Thymus (tissue), 11 donors: Measurements from ENCODE around the gene NACA2. TPM values are rescaled to one million over a fixed set of nuclear protein-coding genes. Genes with fewer than 3 reads are reported as not detected.

Experiments
- DNase-seq, 9 donors: peaks; one replicate each; pipeline ENCODE4 v3.0.0-alpha.2; 2013; ENCODE audit warnings: low spot score in 9 of 9, low read depth in 6 of 9, missing footprints in 1 of 9
- H3K27ac ChIP-seq, 2 donors: one replicate each; pipeline ENCODE4 v1.5.1; 2013; ENCODE audit warnings: control low read depth in 1 of 2, low read depth in 1 of 2, low read length in 1 of 2, mild to moderate bottlenecking in 1 of 2, moderate library complexity in 1 of 2
- H3K27me3 ChIP-seq, 2 donors: one replicate each; pipeline ENCODE4 v1.5.1; 2013; ENCODE audit warnings: low read length in 1 of 2; ENCODE audit not compliant: control insufficient read depth in 2 of 2, insufficient read depth in 1 of 2
- H3K36me3 ChIP-seq, 2 donors: one replicate each; pipeline ENCODE4 v1.5.1; 2013; ENCODE audit warnings: low read length in 1 of 2, mild to moderate bottlenecking in 1 of 2, moderate library complexity in 1 of 2; ENCODE audit not compliant: control insufficient read depth in 2 of 2, insufficient read depth in 2 of 2
- H3K4me1 ChIP-seq, 2 donors: one replicate each; pipeline ENCODE4 v1.5.1; 2013; ENCODE audit warnings: low read length in 2 of 2; ENCODE audit not compliant: control insufficient read depth in 2 of 2, insufficient read depth in 2 of 2
- H3K4me3 ChIP-seq, 2 donors: one replicate each; pipeline ENCODE4 v1.5.1; 2013; ENCODE audit warnings: low read length in 2 of 2, control low read depth in 1 of 2, mild to moderate bottlenecking in 1 of 2
- H3K9me3 ChIP-seq, 2 donors: one replicate each; pipeline ENCODE4 v1.5.1; 2013; ENCODE audit warnings: low read length in 1 of 2, mild to moderate bottlenecking in 1 of 2; ENCODE audit not compliant: control insufficient read depth in 2 of 2, insufficient read depth in 1 of 2
- WGBS: extraction: QIAGEN DNeasy Blood & Tissue Kit; methylation state at CpG from one replicate; pipeline ENCODE4 v1.1.7; 2013; 5-methylcytosine and 5-hydroxymethylcytosine counted together
- polyA plus RNA-seq: library from polyadenylated mRNA; stranded (reverse); fragments of 200-250 nt; gene quantifications from one replicate; pipeline ENCODE4 v1.2.3, GENCODE V29; 2013
- total RNA-seq: library from RNA; stranded (reverse); fragments of 120-200 nt; gene quantifications from one replicate; pipeline ENCODE4 v1.2.4, GENCODE V29; 2013
- donor health status: healthy.

NACA2 gene
- total and polyA plus RNA-seq, 2 donors = 0.19 to 0.43 TPM

DNA sequence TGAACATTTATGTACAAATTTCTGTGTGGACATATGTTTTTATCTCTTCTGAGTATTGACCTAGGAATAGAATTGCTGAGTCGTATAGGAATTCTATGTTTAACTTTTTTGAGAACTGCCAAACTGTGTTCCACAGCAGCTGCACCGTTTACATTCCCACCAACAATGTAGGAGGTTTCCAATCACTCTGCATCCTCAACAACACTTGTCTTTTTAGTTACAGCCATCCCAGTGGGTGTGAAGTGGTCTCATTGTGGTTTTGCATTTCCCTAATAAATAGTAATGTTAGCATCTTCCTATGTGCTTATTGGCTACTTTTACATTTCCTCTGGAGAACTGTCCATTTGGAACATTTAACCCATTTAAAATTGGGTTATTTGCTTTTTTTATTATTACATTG, 36.6 kb upstream of the NACA2 start:
- no peak for DNase-seq
- 33% methylated on average over 2 of the region's 2 CpGs for WGBS
- H3K9me3 ChIP-seq = no peaks in the 10 kb centered on the region

DNA sequence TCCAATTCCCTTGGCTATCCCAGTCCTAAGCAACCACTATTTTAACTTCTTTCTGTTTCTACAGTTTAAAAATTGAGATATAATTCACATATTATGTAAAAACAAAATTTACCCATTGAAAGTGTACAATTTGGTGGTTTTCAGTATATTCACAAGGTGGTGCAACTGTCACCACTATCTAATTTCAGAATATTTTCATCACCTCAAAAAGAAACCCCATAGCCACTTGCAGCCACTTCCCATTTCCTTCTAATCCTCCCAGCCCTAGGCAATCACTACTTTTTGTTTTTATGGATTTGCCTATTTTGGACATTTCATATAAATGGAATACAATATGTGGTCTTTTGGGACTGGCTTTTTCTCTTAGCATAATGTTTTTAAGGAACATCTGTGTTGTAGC, 36.1 kb upstream of the NACA2 start:
- no peak overlapping the region for H3K4me3 ChIP-seq
- H3K9me3 ChIP-seq = no peaks in the 10 kb centered on the region
- no peaks in the 10 kb centered on the region for H3K4me1 ChIP-seq
- no peaks in the 10 kb centered on the region for H3K36me3 ChIP-seq
- no peak overlapping the region for H3K27ac ChIP-seq
- H3K27me3 ChIP-seq = no peaks in the 10 kb centered on the region
- DNase-seq = no peak

More for the DNA sequence above, 36.6 kb upstream of the NACA2 start:
- no peaks in the 10 kb centered on the region for H3K27me3 ChIP-seq
- H3K27ac ChIP-seq = no peak overlapping the region
- H3K36me3 ChIP-seq = no peaks in the 10 kb centered on the region
- no peak overlapping the region for H3K4me3 ChIP-seq
- no peaks in the 10 kb centered on the region for H3K4me1 ChIP-seq

- no peaks in the 10 kb centered on the region for H3K4me1 ChIP-seq
- no peak overlapping the region for H3K27ac ChIP-seq
- no peaks in the 10 kb centered on the region for H3K9me3 ChIP-seq
- DNase-seq = no peak
- WGBS = 95% methylated on average over 5 of the region's 5 CpGs
- no peaks in the 10 kb centered on the region for H3K36me3 ChIP-seq
- H3K27me3 ChIP-seq = no peaks in the 10 kb centered on the region
- no peak overlapping the region for H3K4me3 ChIP-seq
Measured at GRCh38 chr17:61625564-61625963, 34.5 kb upstream of the NACA2 start.

GRCh38 chr17:61624951-61625350, 33.9 kb upstream of the NACA2 start:
- no peaks in the 10 kb centered on the region for H3K9me3 ChIP-seq
- WGBS = 92% methylated on average over 1 of the region's 1 CpG
- no peaks in the 10 kb centered on the region for H3K4me1 ChIP-seq
- no peaks in the 10 kb centered on the region for H3K27me3 ChIP-seq
- no peak overlapping the region for H3K4me3 ChIP-seq
- no peaks in the 10 kb centered on the region for H3K36me3 ChIP-seq
- no peak for DNase-seq
- no peak overlapping the region for H3K27ac ChIP-seq

DNA sequence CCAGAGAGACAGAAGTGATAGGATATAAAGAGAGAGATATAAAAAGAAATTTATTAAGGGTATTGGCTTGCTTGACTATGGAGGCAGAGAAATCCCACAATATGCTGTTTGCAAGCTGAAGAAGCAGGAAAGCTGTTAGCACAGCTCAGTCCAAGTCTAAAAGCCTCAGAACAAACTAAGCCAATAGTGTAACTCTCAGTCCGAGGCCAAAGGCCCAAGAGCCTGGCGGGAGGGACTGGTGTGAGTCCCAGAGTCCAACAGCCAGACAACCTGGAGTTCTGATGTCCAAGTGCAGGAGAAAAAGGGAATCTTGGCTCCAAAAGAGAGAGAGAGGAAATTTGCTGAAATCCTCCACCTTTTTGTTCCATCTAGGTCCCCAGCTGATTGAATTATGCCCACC, 30.3 kb upstream of the NACA2 start:
- H3K36me3 ChIP-seq = no peaks in the 10 kb centered on the region
- no peaks in the 10 kb centered on the region for H3K9me3 ChIP-seq
- no peak overlapping the region for H3K27ac ChIP-seq
- no peaks in the 10 kb centered on the region for H3K4me1 ChIP-seq
- 96% methylated on average over 2 of the region's 2 CpGs for WGBS
- no peak overlapping the region for H3K4me3 ChIP-seq
- no peaks in the 10 kb centered on the region for H3K27me3 ChIP-seq
- no peak for DNase-seq

DNA sequence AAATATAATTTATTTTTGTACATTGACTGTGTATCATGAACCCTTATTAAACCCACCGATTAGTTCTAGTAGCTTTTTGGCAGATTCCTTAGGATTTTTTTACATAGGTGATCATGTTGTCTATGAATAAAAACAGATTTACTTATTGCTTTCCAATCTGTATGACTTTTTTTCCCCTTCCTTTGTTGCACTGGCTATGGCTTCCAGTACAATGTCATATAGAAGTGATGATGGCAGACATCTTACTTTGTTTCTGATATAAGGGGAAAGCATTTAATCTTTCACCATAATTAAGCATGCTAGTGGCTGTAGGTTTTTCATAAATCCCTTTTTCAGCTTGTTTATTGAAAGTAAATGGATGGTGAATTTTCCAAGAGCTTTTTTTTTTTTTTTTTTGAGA, 28.9 kb upstream of the NACA2 start:
- no peak for DNase-seq
- Histone ChIP-seq H3K9me3 (no peaks in the 10 kb centered on the region), H3K27me3 (no peaks in the 10 kb centered on the region), H3K4me1 (no peaks in the 10 kb centered on the region), H3K27ac (no peak overlapping the region), H3K4me3 (no peak overlapping the region), H3K36me3 (no peaks in the 10 kb centered on the region)
- 96% methylated on average over 1 of the region's 1 CpG for WGBS

DNA sequence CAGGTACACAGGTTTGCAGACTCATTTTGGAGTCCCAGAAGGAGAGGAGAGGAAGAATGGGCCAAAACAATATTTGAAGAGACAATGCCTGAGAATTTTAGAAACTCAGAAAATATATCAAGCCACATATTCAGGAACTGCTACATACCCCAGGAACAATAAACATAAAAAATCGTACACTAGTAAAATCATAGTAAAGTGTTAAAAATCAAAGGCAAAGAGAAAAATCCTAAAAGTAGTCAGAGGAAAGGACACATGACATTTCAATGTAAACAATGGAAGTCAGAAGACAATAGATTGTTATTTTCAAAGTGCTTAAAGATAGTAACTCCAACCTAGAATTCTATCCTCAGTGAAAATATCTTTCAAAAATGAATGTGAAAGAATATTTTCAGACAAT, 28.5 kb upstream of the NACA2 start:
- Histone ChIP-seq H3K27ac (no peak overlapping the region), H3K4me1 (no peaks in the 10 kb centered on the region), H3K27me3 (no peaks in the 10 kb centered on the region), H3K4me3 (no peak overlapping the region), H3K36me3 (no peaks in the 10 kb centered on the region), H3K9me3 (no peaks in the 10 kb centered on the region)
- 100% methylated on average over 1 of the region's 1 CpG for WGBS
- no peak for DNase-seq

- no peak overlapping the region for H3K27ac ChIP-seq
- no peaks in the 10 kb centered on the region for H3K4me1 ChIP-seq
- no peak for DNase-seq
- H3K27me3 ChIP-seq = no peaks in the 10 kb centered on the region
- 88% methylated on average over 1 of the region's 1 CpG for WGBS
- no peaks in the 10 kb centered on the region for H3K9me3 ChIP-seq
- H3K4me3 ChIP-seq = no peak overlapping the region
- H3K36me3 ChIP-seq = no peaks in the 10 kb centered on the region
Measured at GRCh38 chr17:61618950-61619349, 27.9 kb upstream of the NACA2 start.

GRCh38 chr17:61617330-61617729, 26.3 kb upstream of the NACA2 start:
- WGBS = 93% methylated on average over 4 of the region's 4 CpGs
- Histone ChIP-seq H3K27ac (no peak overlapping the region), H3K9me3 (no peaks in the 10 kb centered on the region), H3K4me3 (no peak overlapping the region), H3K27me3 (no peaks in the 10 kb centered on the region), H3K4me1 (no peaks in the 10 kb centered on the region), H3K36me3 (no peaks in the 10 kb centered on the region)
- DNase-seq = no peak

- no peaks in the 10 kb centered on the region for H3K4me1 ChIP-seq
- no peak overlapping the region for H3K27ac ChIP-seq
- H3K27me3 ChIP-seq = no peaks in the 10 kb centered on the region
- H3K4me3 ChIP-seq = no peak overlapping the region
- no peaks in the 10 kb centered on the region for H3K9me3 ChIP-seq
- 94% methylated on average over 1 of the region's 1 CpG for WGBS
- H3K36me3 ChIP-seq = no peaks in the 10 kb centered on the region
- no peak for DNase-seq
Measured at GRCh38 chr17:61616783-61617182, 25.8 kb upstream of the NACA2 start.
